Measurements from ENCODE around the gene ABHD4. TPM values are rescaled to one million over a fixed set of nuclear protein-coding genes. Genes with fewer than 3 reads are reported as not detected.

ABHD4 gene
- total RNA-seq, 1 donor from 2014 or later, result 31.9 TPM

DNA sequence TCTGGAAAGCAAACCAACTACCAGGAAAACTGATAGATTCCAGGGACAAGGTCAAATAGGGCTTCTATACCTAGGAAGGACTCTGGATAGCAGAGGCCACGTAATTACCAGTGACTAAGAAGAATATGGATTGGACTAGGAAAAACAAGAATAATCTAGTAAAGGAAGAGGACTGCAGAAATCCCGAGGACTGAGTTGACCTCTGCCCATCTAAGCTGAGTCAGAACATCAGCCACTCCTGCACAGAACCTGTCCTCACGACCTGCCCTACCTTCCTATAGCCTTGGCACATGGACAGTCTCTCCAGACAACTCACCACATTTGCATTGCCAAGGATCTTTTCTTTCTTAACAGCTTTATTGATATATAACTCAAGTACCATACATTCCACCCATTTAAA, 43.7 kb downstream of the ABHD4 start:
- no peaks in the 10 kb centered on the region for H3K9me3 ChIP-seq
- TF ChIP-seq, protein P1, sequence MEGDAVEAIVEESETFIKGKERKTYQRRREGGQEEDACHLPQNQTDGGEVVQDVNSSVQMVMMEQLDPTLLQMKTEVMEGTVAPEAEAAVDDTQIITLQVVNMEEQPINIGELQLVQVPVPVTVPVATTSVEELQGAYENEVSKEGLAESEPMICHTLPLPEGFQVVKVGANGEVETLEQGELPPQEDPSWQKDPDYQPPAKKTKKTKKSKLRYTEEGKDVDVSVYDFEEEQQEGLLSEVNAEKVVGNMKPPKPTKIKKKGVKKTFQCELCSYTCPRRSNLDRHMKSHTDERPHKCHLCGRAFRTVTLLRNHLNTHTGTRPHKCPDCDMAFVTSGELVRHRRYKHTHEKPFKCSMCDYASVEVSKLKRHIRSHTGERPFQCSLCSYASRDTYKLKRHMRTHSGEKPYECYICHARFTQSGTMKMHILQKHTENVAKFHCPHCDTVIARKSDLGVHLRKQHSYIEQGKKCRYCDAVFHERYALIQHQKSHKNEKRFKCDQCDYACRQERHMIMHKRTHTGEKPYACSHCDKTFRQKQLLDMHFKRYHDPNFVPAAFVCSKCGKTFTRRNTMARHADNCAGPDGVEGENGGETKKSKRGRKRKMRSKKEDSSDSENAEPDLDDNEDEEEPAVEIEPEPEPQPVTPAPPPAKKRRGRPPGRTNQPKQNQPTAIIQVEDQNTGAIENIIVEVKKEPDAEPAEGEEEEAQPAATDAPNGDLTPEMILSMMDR (IDR thresholded peaks at IDR 0.05), result no peak
- no peak for TF ChIP-seq POLR2AphosphoS5 (IDR thresholded peaks at IDR 0.05; ENCODE audit: insufficient read depth in 1 of 2, low read depth in 1 of 2)
- no peak for TF ChIP-seq POLR2A (IDR thresholded peaks at IDR 0.05)
- no peaks in the 10 kb centered on the region for H3K27me3 ChIP-seq
- DNase-seq (ENCODE audit: extremely low spot score in 2 of 2), result no peak
- no peaks in the 10 kb centered on the region for H3K36me3 ChIP-seq
- H3K4me1 ChIP-seq, result no peaks in the 10 kb centered on the region
- no peak overlapping the region for H3K27ac ChIP-seq
- intact Hi-C loops (cut with DNase I), result no loop called here
- H3K4me3 ChIP-seq, result no peak overlapping the region

DNA sequence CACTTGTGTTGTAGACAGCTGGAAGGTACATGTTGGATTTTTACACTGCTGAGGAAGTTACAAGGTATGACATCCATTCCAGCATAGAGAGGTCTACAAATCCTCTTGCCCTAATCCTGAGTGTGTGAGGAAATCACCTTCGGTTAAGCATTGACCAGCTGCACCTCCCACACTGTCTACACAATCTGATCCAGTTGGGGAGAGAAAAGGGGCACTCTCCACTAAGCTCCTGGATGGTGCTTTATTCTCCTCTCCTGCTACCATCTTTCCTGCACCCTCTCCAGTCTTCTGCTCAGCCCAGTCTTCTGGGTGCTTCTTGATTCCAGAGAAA, 46.2 kb downstream of the ABHD4 start, which contains the start of gene OR6J1:
TSS of gene OR6J1 (minus strand) at position 48 of the 331 bp plus-strand sequence. CDS start 9,541 bp downstream, outside the sequence.
- Histone ChIP-seq H3K4me3 (no peak within 1 kb of the TSS), H3K9me3 (no peaks in the 10 kb centered on the region), H3K36me3 (no peaks in the 10 kb centered on the region), H3K4me1 (no peaks in the 10 kb centered on the region), H3K27ac (no peak within 1 kb of the TSS), H3K27me3 (no peaks in the 10 kb centered on the region)
- TF ChIP-seq, protein P1 (IDR thresholded peaks at IDR 0.05), result no peak
- TF ChIP-seq POLR2A (IDR thresholded peaks at IDR 0.05) (no peak), POLR2AphosphoS5 (IDR thresholded peaks at IDR 0.05; ENCODE audit: insufficient read depth in 1 of 2, low read depth in 1 of 2) (no peak)
- intact Hi-C loops (cut with DNase I), result no loop called here
- DNase-seq (ENCODE audit: extremely low spot score in 2 of 2), result no peak

DNA sequence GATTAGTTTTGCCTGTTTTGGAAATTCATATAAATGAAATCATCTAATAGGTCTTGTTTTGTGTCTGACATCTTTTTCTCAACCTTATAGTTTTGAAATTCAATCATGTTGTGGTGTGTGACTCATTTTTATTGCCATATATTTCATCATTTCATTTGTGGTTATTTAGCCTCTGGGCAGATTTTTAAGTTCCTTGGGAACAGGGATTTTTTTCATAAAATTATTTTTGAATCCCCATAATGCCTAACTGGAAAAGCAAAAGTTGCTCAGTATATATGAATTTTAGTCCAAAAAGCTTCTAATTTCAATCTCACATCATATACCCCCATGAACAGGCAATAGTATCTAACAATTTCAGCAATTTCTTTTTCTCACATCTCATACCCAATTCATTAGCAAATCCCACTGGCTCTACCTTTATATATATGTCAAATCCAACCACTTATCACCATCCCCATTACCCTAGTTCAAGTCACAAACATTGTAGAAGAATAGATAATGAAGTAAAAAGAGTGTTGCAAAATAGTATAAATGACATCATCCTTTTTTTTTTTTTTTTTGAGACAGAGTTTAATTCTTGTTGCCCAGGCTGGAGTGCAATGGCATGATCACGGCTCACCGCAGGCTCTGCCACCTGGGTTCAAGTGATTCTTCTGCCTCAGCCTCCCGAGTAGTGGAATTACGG, 48.6 kb downstream of the ABHD4 start:
- DNase-seq (ENCODE audit: extremely low spot score in 2 of 2), result no peak
- TF ChIP-seq, protein P1 (IDR thresholded peaks at IDR 0.05), result no peak
- TF ChIP-seq POLR2AphosphoS5 (IDR thresholded peaks at IDR 0.05; ENCODE audit: insufficient read depth in 1 of 2, low read depth in 1 of 2), result peak in 1 of 2 donors; percentile 28
- H3K4me3 ChIP-seq, result no peak overlapping the region
- H3K4me1 ChIP-seq, result no peaks in the 10 kb centered on the region
- H3K36me3 ChIP-seq, result no peaks in the 10 kb centered on the region
- H3K27me3 ChIP-seq, result no peaks in the 10 kb centered on the region
- no peak overlapping the region for H3K27ac ChIP-seq
- no peaks in the 10 kb centered on the region for H3K9me3 ChIP-seq
- intact Hi-C loops (cut with DNase I), result no loop called here

GRCh38 chr14:22648506-22648905, 50.4 kb downstream of the ABHD4 start:
- intact Hi-C loops (cut with DNase I), result no loop called here
- TF ChIP-seq, protein P1 (IDR thresholded peaks at IDR 0.05), result no peak
- no peak for TF ChIP-seq POLR2AphosphoS5 (IDR thresholded peaks at IDR 0.05; ENCODE audit: insufficient read depth in 1 of 2, low read depth in 1 of 2)
- TF ChIP-seq POLR2A (IDR thresholded peaks at IDR 0.05), result no peak
- no peak for DNase-seq (ENCODE audit: extremely low spot score in 2 of 2)

GRCh38 chr14:22650046-22650739, 52.1 kb downstream of the ABHD4 start:
- H3K27ac ChIP-seq, result no peak overlapping the region
- TF ChIP-seq, protein P1 (IDR thresholded peaks at IDR 0.05), result no peak
- TF ChIP-seq POLR2A (IDR thresholded peaks at IDR 0.05), result no peak
- TF ChIP-seq POLR2AphosphoS5 (IDR thresholded peaks at IDR 0.05; ENCODE audit: insufficient read depth in 1 of 2, low read depth in 1 of 2), result no peak
- intact Hi-C loops (cut with DNase I), result loop anchor here (5.0 to 10.0 kb wide), 2 partner anchors 75 to 757 kb away; partner anchors contain the start of gene MYH6
- peak in 1 of 2 donors; percentile 11 for DNase-seq (ENCODE audit: extremely low spot score in 2 of 2)
- H3K36me3 ChIP-seq, result no peaks in the 10 kb centered on the region
- H3K27me3 ChIP-seq, result no peaks in the 10 kb centered on the region
- no peak overlapping the region for H3K4me3 ChIP-seq
- no peaks in the 10 kb centered on the region for H3K9me3 ChIP-seq
- no peaks in the 10 kb centered on the region for H3K4me1 ChIP-seq

More at GRCh38 chr14:22648506-22648905, 50.4 kb downstream of the ABHD4 start:
- Histone ChIP-seq H3K4me1 (no peaks in the 10 kb centered on the region), H3K4me3 (no peak overlapping the region), H3K9me3 (no peaks in the 10 kb centered on the region), H3K27me3 (no peaks in the 10 kb centered on the region), H3K36me3 (no peaks in the 10 kb centered on the region), H3K27ac (no peak overlapping the region)

Measured in vagina (tissue), 2 donors.